HepG2 (cell line): ENCODE measurements around the gene RABGAP1.

Source experiments
- BRCA1 ChIP-seq: sonication (generic); formaldehyde crosslinking; IDR thresholded peaks from 2 replicates; pipeline ENCODE4 v1.4.0; 2020; ENCODE audit warnings: missing genetic modification reagents
- EP300 ChIP-seq, 3 experiments: sonication (generic) in 1 of 3; formaldehyde crosslinking in 1 of 3; IDR thresholded peaks; 2 replicates each; pipeline versions ENCODE4 v1.5.1 to v1.6.1; 2011 to 2020; ENCODE audit warnings: low read depth in 2 of 3, low read length in 2 of 3, borderline replicate concordance in 1 of 3, improper control_type of control experiment in 1 of 3, mild to moderate bottlenecking in 1 of 3, missing genetic modification reagents in 1 of 3, moderate library complexity in 1 of 3
- KDM1A ChIP-seq: IDR thresholded peaks from 2 replicates; pipeline ENCODE4 v1.6.1; 2016; ENCODE audit warnings: missing compliant biosample characterization
- MAFK ChIP-seq, 2 experiments: IDR thresholded peaks in 1 of 2; conservative IDR thresholded peaks in 1 of 2; 2 replicates each; pipeline ENCODE4 v1.6.1; 2011; ENCODE audit warnings: improper control_type of control experiment in 2 of 2, low read length in 2 of 2
- MED13 ChIP-seq: sonication (generic); formaldehyde crosslinking; IDR thresholded peaks from 2 replicates; pipeline ENCODE4 v1.5.0; 2020; ENCODE audit warnings: missing genetic modification reagents
- ZBTB33 ChIP-seq: sonication (generic); formaldehyde crosslinking; IDR thresholded peaks from 2 replicates; pipeline ENCODE4 v1.4.0; 2020; ENCODE audit warnings: missing genetic modification reagents
- ZNF24 ChIP-seq: fragments of 450-650 bp; IDR thresholded peaks from 2 replicates; pipeline ENCODE4 v1.6.1; 2017; ENCODE audit warnings: antibody characterized with exemption, mild to moderate bottlenecking

GRCh38 chr9:123026425-123026824 lies 85.6 kb downstream of the RABGAP1 start:
- TF ChIP-seq BRCA1, result no peak
- no peak for TF ChIP-seq MAFK (conservative IDR thresholded peaks at IDR 0.05 in 1 of 2, IDR thresholded peaks at IDR 0.05 in 1 of 2; ENCODE audit: low read length in 2 of 2)
- TF ChIP-seq EP300 (IDR thresholded peaks at IDR 0.05; ENCODE audit: low read depth in 2 of 2, low read length in 2 of 2), result no peak
- TF ChIP-seq EP300 (CRISPR knock-in tag; IDR thresholded peaks at IDR 0.05; ENCODE audit: borderline replicate concordance), result no peak
- TF ChIP-seq ZNF24, result no peak
- TF ChIP-seq ZBTB33, result no peak
- TF ChIP-seq MED13, result no peak
- TF ChIP-seq KDM1A (CRISPR knock-in tag), result no peak
